H1 (cell line): ENCODE data around the gene RNF2. TPM values are rescaled to one million over a fixed set of nuclear protein-coding genes. Genes with fewer than 3 reads are reported as not detected.

Experiments
- CTCF ChIA-PET: fragments of 300-600 bp; sonication (Branson Sonifier 250); formaldehyde crosslinking; loops from one replicate; lab custom pipeline; 2021; ENCODE audit not compliant: partially characterized antibody; lab: Charles Lee
- POLR2A ChIA-PET: fragments of 300-600 bp; sonication (Branson Sonifier 250); formaldehyde crosslinking; loops from one replicate; lab custom pipeline; 2021; ENCODE audit warnings: inconsistent platforms; ENCODE audit not compliant: partially characterized antibody; lab: Charles Lee
- DNase-seq, 2 experiments: peaks; one replicate each; pipeline versions ENCODE4 v3.0.0 to v3.0.0-alpha.2; 2010 to 2022; ENCODE audit warnings: low spot score in 2 of 2, low read depth in 1 of 2, mixed read lengths in 1 of 2
- FAIRE-seq: peaks from 2 replicates; lab custom pipeline; 2011; peaks lifted over from hg19 to GRCh38; lab: Jason Lieb, UNC
- H2AFZ ChIP-seq: 2 replicates; pipeline ENCODE4 v1.8.1; 2012; ENCODE audit warnings: low read length, inconsistent platforms
- H2AK5ac ChIP-seq: 2 replicates; pipeline ENCODE4 v1.6.1; 2013; ENCODE audit warnings: low read depth, low read length
- H2BK120ac ChIP-seq: replicated peaks from 2 replicates; pipeline ENCODE3; 2013; ENCODE audit warnings: low read depth, low read length, inconsistent platforms
- H2BK12ac ChIP-seq: 2 replicates; pipeline ENCODE4 v1.6.1; 2013; ENCODE audit warnings: low read depth, low read length
- H2BK15ac ChIP-seq: 2 replicates; pipeline ENCODE4 v1.6.1; 2013; ENCODE audit warnings: low read length
- H2BK20ac ChIP-seq: 2 replicates; pipeline ENCODE4 v1.6.1; 2013; ENCODE audit warnings: low read length
- H2BK5ac ChIP-seq: 2 replicates; pipeline ENCODE4 v1.6.1; 2013; ENCODE audit warnings: low read depth, low read length
- H3K14ac ChIP-seq: 2 replicates; pipeline ENCODE4 v1.6.1; 2013; ENCODE audit warnings: inconsistent platforms; ENCODE audit not compliant: insufficient read length
- H3K18ac ChIP-seq: 2 replicates; pipeline ENCODE4 v1.6.1; 2013; ENCODE audit warnings: low read length; ENCODE audit errors: extremely low read depth
- H3K23ac ChIP-seq: 2 replicates; pipeline ENCODE4 v1.6.1; 2013; ENCODE audit warnings: inconsistent platforms; ENCODE audit not compliant: insufficient read length
- H3K23me2 ChIP-seq: 2 replicates; pipeline ENCODE4 v1.6.1; 2013; ENCODE audit warnings: low read depth, low read length
- H3K27ac ChIP-seq: 2 replicates; pipeline ENCODE4 v1.6.1; 2011; ENCODE audit warnings: low read depth, low read length, inconsistent platforms
- H3K27me3 ChIP-seq, 4 experiments: replicated peaks in 1 of 4; 1 replicate in 1 of 4; 2 replicates in 3 of 4; pipeline versions ENCODE4 v1.6.1 to v1.8.1; 2011 to 2013; ENCODE audit warnings: low read length in 3 of 4, mild to moderate bottlenecking in 3 of 4, inconsistent platforms in 2 of 4, mixed read lengths in 2 of 4, moderate library complexity in 1 of 4; ENCODE audit not compliant: control insufficient read depth in 3 of 4, insufficient read depth in 3 of 4; ENCODE audit errors: extremely low read depth in 1 of 4
- H3K36me3 ChIP-seq, 4 experiments: 2 replicates each; pipeline versions ENCODE4 v1.6.1 to v1.8.1; 2011 to 2013; ENCODE audit warnings: mild to moderate bottlenecking in 4 of 4, low read length in 3 of 4, moderate library complexity in 2 of 4, control low read depth in 1 of 4, inconsistent platforms in 1 of 4; ENCODE audit not compliant: insufficient read depth in 4 of 4, control insufficient read depth in 2 of 4
- H3K4ac ChIP-seq: replicated peaks from 2 replicates; pipeline ENCODE3; 2013; ENCODE audit warnings: low read length, low read depth, mixed read lengths, inconsistent platforms; ENCODE audit not compliant: insufficient read length
- H3K4me1 ChIP-seq, 4 experiments: replicated peaks in 1 of 4; 1 replicate in 1 of 4; 2 replicates in 3 of 4; pipeline versions ENCODE4 v1.6.1 to v1.8.1; 2011 to 2013; ENCODE audit warnings: low read length in 3 of 4, inconsistent platforms in 2 of 4, mixed read lengths in 1 of 4; ENCODE audit not compliant: insufficient read depth in 4 of 4, control insufficient read depth in 3 of 4
- H3K4me2 ChIP-seq, 2 experiments: 2 replicates each; pipeline versions ENCODE4 v1.6.1 to v1.8.1; 2011 to 2013; ENCODE audit warnings: low read depth in 2 of 2, low read length in 2 of 2, control low read depth in 1 of 2, inconsistent platforms in 1 of 2, mild to moderate bottlenecking in 1 of 2; ENCODE audit not compliant: insufficient read depth in 1 of 2
- H3K4me3 ChIP-seq, 4 experiments: fragments of 200-600, 300-600 bp in 1 of 4; sonication (generic), shearing (Covaris generic), sonication (Bioruptor Twin) in 1 of 4; 2 replicates each; pipeline versions ENCODE4 v1.5.1 to v1.8.1; 2011 to 2016; ENCODE audit warnings: low read length in 4 of 4, low read depth in 3 of 4, control low read depth in 2 of 4, inconsistent platforms in 2 of 4, mild to moderate bottlenecking in 2 of 4, mixed read lengths in 1 of 4, moderate library complexity in 1 of 4; ENCODE audit not compliant: insufficient read depth in 2 of 4; ENCODE audit errors: extremely low read depth in 1 of 4
- H3K56ac ChIP-seq: replicated peaks from 2 replicates; pipeline ENCODE3; 2013; ENCODE audit warnings: low read depth, mild to moderate bottlenecking, mixed read lengths, low read length, inconsistent platforms; ENCODE audit not compliant: insufficient read length
- H3K79me1 ChIP-seq: 2 replicates; pipeline ENCODE4 v1.6.1; 2013; ENCODE audit warnings: low read depth, low read length, control low read depth
- H3K79me2 ChIP-seq, 2 experiments: 2 replicates each; pipeline versions ENCODE4 v1.6.1 to v1.8.1; 2012 to 2013; ENCODE audit warnings: low read length in 2 of 2, mild to moderate bottlenecking in 2 of 2, inconsistent platforms in 1 of 2; ENCODE audit not compliant: insufficient read depth in 2 of 2, control insufficient read depth in 1 of 2
- H3K9ac ChIP-seq, 4 experiments: replicated peaks in 1 of 4; 1 replicate in 1 of 4; 2 replicates in 3 of 4; pipeline versions ENCODE4 v1.6.1 to v1.8.1; 2011 to 2013; ENCODE audit warnings: low read depth in 3 of 4, low read length in 3 of 4, control low read depth in 2 of 4, mild to moderate bottlenecking in 2 of 4, moderate library complexity in 2 of 4, inconsistent platforms in 1 of 4; ENCODE audit errors: extremely low read depth in 1 of 4
- H3K9me3 ChIP-seq, 2 experiments: 2 replicates each; pipeline versions ENCODE4 v1.6.1 to v1.8.1; 2012 to 2013; ENCODE audit warnings: mild to moderate bottlenecking in 2 of 2, moderate library complexity in 2 of 2, control low read depth in 1 of 2, inconsistent platforms in 1 of 2, low read depth in 1 of 2, low read length in 1 of 2, mixed read lengths in 1 of 2; ENCODE audit not compliant: insufficient read depth in 2 of 2
- H4K20me1 ChIP-seq, 2 experiments: replicated peaks in 1 of 2; 2 replicates each; pipeline versions ENCODE3 to v1.8.1; 2011 to 2013; ENCODE audit warnings: inconsistent platforms in 2 of 2, low read length in 2 of 2, mild to moderate bottlenecking in 1 of 2; ENCODE audit not compliant: insufficient read depth in 2 of 2, control insufficient read depth in 1 of 2
- H4K5ac ChIP-seq: 2 replicates; pipeline ENCODE4 v1.6.1; 2013; ENCODE audit warnings: low read length, low read depth, mixed read lengths, inconsistent platforms; ENCODE audit not compliant: insufficient read length
- H4K8ac ChIP-seq: 2 replicates; pipeline ENCODE4 v1.8.0; 2013; ENCODE audit warnings: mild to moderate bottlenecking, moderate library complexity, low read length, inconsistent platforms; ENCODE audit not compliant: insufficient read depth; ENCODE audit errors: extremely low read depth
- H4K91ac ChIP-seq: replicated peaks from 2 replicates; pipeline ENCODE3; 2013; ENCODE audit warnings: low read length, mixed read lengths, inconsistent platforms; ENCODE audit not compliant: insufficient read length
- BACH1 ChIP-seq: IDR thresholded peaks from 2 replicates; pipeline ENCODE4 v1.6.1; 2012; ENCODE audit warnings: low read length, improper control_type of control experiment
- EZH2 ChIP-seq: fragments of 200-600 bp; sonication (generic); IDR thresholded peaks from 2 replicates; pipeline ENCODE4 v1.7.1; 2012; ENCODE audit warnings: low read depth, mild to moderate bottlenecking, moderate library complexity, low read length, inconsistent platforms; ENCODE audit not compliant: severe bottlenecking
- KDM5A ChIP-seq: fragments of 200-600 bp; IDR thresholded peaks from 2 replicates; pipeline ENCODE4 v1.7.1; 2012; ENCODE audit warnings: mild to moderate bottlenecking, low read length, inconsistent platforms, mixed read lengths
- MAFK ChIP-seq: IDR thresholded peaks from 2 replicates; pipeline ENCODE4 v1.6.1; 2012; ENCODE audit warnings: low read depth, mild to moderate bottlenecking, improper control_type of control experiment, low read length
- NANOG ChIP-seq: IDR thresholded peaks from 2 replicates; pipeline ENCODE4 v1.6.1; 2011; ENCODE audit warnings: low read length, low read depth, mild to moderate bottlenecking, inconsistent platforms; ENCODE audit not compliant: insufficient read depth, poor library complexity, severe bottlenecking
- POLR2A ChIP-seq, 2 experiments: IDR thresholded peaks; 1 replicate in 1 of 2; 2 replicates in 1 of 2; pipeline ENCODE4 v1.6.1; 2011; ENCODE audit warnings: low read depth in 2 of 2, low read length in 2 of 2, mild to moderate bottlenecking in 2 of 2; ENCODE audit errors: control extremely low read depth in 1 of 2
- POLR2AphosphoS5 ChIP-seq: IDR thresholded peaks from 2 replicates; pipeline ENCODE4 v1.6.1; 2011; ENCODE audit warnings: low read depth, low read length
- SAP30 ChIP-seq: fragments of 300-600 bp; sonication (generic); IDR thresholded peaks from 2 replicates; pipeline ENCODE4 v1.7.1; 2012; ENCODE audit warnings: low read length, moderate library complexity, mild to moderate bottlenecking, inconsistent platforms; ENCODE audit not compliant: insufficient read depth, insufficient replicate concordance
- SIRT6 ChIP-seq: IDR thresholded peaks from one replicate; pipeline ENCODE4 v1.7.1; 2012; ENCODE audit warnings: low read length, inconsistent platforms
- TAF1 ChIP-seq: IDR thresholded peaks from 2 replicates; pipeline ENCODE4 v1.6.1; 2011; ENCODE audit warnings: mild to moderate bottlenecking, low read depth, low read length
- TBP ChIP-seq: IDR thresholded peaks from 2 replicates; pipeline ENCODE4 v1.6.1; 2011; ENCODE audit warnings: low read depth, low read length, improper control_type of control experiment
- ZNF274 ChIP-seq: IDR thresholded peaks from 2 replicates; pipeline ENCODE4 v1.7.0; 2012; ENCODE audit warnings: low read length, borderline replicate concordance; ENCODE audit errors: extremely low read depth
- WGBS, 2 experiments: shearing (Covaris generic) in 1 of 2; methylation state at CpG; one replicate each; pipeline versions ENCODE4 v1.1.6 to v1.1.7; 2013 to 2015; ENCODE audit warnings: low lambda C conversion rate in 2 of 2, mixed read lengths in 2 of 2, inconsistent platforms in 1 of 2, low coverage in 1 of 2, missing lambda C conversion rate in 1 of 2; ENCODE audit not compliant: insufficient replicate concordance in 2 of 2, insufficient coverage in 1 of 2, insufficient read length in 1 of 2; ENCODE audit errors: extremely low coverage in 1 of 2, missing lambda C conversion rate in 1 of 2; 5-methylcytosine and 5-hydroxymethylcytosine counted together
- polyA plus RNA-seq, 7 experiments: library from polyadenylated mRNA; depleted of rRNA in 3 of 7; stranded (reverse) in 5 of 7; unstranded in 2 of 7; fragments of >200 nt in 5 of 7; fragments of 200-250 nt in 2 of 7; gene quantifications; 1 replicate in 5 of 7; 2 replicates in 1 of 7; 4 replicates in 1 of 7; pipeline versions ENCODE4 v1.2.1 to v1.2.3, GENCODE V29; 2011 to 2013; ENCODE audit warnings: missing spikeins in 2 of 7, mixed read lengths in 2 of 7
- total RNA-seq: library from RNA; stranded (reverse); fragmentation: NEBNext Ultra II Directional; extraction: Animal tissue kit (Norgen Biotek cat#: 25700); gene quantifications from 2 replicates; pipeline ENCODE4 v1.2.1, GENCODE V29; 2021
- TF ChIP-seq, protein P1 (sequence below): IDR thresholded peaks from 2 replicates; pipeline ENCODE4 v1.6.1; 2011; ENCODE audit warnings: low read depth, mild to moderate bottlenecking, low read length; ENCODE audit not compliant: insufficient read depth
- TF ChIP-seq, protein P2 (sequence below): IDR thresholded peaks from 2 replicates; pipeline ENCODE4 v1.6.1; 2011; ENCODE audit warnings: low read length, improper control_type of control experiment

RNF2 gene
- total and polyA plus RNA-seq, 2 of the 8 experiments (the other 6 are each of a cell fraction or from before 2014, with no cell fraction given) = 28.9 to 58.9 TPM

DNA sequence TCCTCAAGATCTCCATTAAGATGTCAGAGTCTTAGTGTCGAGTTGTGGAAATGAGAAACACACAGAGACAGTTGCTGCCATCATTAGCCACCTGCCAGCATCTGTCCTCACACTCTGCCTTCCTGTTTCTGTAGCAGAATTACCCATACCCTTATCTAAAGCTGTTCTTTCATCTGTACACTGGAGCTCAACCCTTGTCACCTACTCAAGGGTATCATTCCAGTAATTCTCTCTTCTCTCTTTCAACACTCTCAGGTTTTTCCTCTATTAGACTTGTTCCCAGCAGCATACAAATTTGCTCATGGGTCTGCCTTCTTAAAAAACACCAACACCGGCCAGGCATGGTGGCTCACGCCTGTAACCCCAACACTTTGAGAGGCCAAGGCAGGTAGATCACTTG is 27.4 kb upstream of the RNF2 start:
- no peak overlapping the region for H3K14ac ChIP-seq
- H2BK15ac ChIP-seq = no peak overlapping the region
- H3K9ac ChIP-seq = no peak overlapping the region
- no peaks in the 10 kb centered on the region for H3K4me1 ChIP-seq
- no peak overlapping the region for H3K23ac ChIP-seq
- 83% methylated on average over 3 of the region's 3 CpGs; no CpG with 5 or more reads in 1 of the 2 experiments for WGBS, 2 experiments
- no peak overlapping the region for H3K4me3 ChIP-seq
- peaks cover 0 to 1% (median 0%) of the 10 kb centered on the region in 4 experiments; a peak in 1 of 7 replicates for H3K27me3 ChIP-seq
- H2BK20ac ChIP-seq = no peak overlapping the region
- no peak overlapping the region for H2BK12ac ChIP-seq
- no peak overlapping the region for H2BK5ac ChIP-seq
- H3K18ac ChIP-seq = no peak overlapping the region
- no peak overlapping the region for H3K4me2 ChIP-seq
- no peaks in the 10 kb centered on the region for H4K20me1 ChIP-seq
- no peak overlapping the region for H3K27ac ChIP-seq
- H3K9me3 ChIP-seq = no peaks in the 10 kb centered on the region
- H3K56ac ChIP-seq = no peak overlapping the region
- no peak overlapping the region for H2AFZ ChIP-seq
- H4K5ac ChIP-seq = no peak overlapping the region
- no peak overlapping the region for H2BK120ac ChIP-seq
- ChIA-PET CTCF (interaction anchor here (1.0 to 1.6 kb wide), 2 partner anchors 10 to 213 kb away, joined by 3 to 4 read pairs; no protein-coding TSS in a partner anchor), POLR2A (no interaction called here)
- no peak overlapping the region for H4K8ac ChIP-seq
- no peaks in the 10 kb centered on the region for H3K79me1 ChIP-seq
- H2AK5ac ChIP-seq = no peak overlapping the region
- no peak overlapping the region for H4K91ac ChIP-seq
- no peak overlapping the region for H3K4ac ChIP-seq
- no peak for FAIRE-seq
- no peak for DNase-seq
- no peaks in the 10 kb centered on the region for H3K79me2 ChIP-seq
- no peaks in the 10 kb centered on the region for H3K23me2 ChIP-seq
- H3K36me3 ChIP-seq = no peaks in the 10 kb centered on the region
- TF ChIP-seq POLR2A (IDR thresholded peaks at IDR 0.05; ENCODE audit: control extremely low read depth in 1 of 2, low read depth in 2 of 2, low read length in 2 of 2) (no peak), TBP (no peak), POLR2AphosphoS5 (no peak), SAP30 (no peak), NANOG (no peak), TAF1 (no peak), EZH2 (no peak), MAFK (no peak), SIRT6 (no peak), ZNF274 (no peak), KDM5A (no peak), BACH1 (no peak)
- TF ChIP-seq, protein P1, sequence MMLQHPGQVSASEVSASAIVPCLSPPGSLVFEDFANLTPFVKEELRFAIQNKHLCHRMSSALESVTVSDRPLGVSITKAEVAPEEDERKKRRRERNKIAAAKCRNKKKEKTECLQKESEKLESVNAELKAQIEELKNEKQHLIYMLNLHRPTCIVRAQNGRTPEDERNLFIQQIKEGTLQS = no peak
- TF ChIP-seq, protein P2, sequence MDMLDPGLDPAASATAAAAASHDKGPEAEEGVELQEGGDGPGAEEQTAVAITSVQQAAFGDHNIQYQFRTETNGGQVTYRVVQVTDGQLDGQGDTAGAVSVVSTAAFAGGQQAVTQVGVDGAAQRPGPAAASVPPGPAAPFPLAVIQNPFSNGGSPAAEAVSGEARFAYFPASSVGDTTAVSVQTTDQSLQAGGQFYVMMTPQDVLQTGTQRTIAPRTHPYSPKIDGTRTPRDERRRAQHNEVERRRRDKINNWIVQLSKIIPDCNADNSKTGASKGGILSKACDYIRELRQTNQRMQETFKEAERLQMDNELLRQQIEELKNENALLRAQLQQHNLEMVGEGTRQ = no peak
